Tibial nerve (tissue), 4 donors: ENCODE data around the gene IQSEC1. TPM values are rescaled to one million over a fixed set of nuclear protein-coding genes. Genes with fewer than 3 reads are reported as not detected.
"Not testable (repeated sequence)": the region's sequence is repeated elsewhere in the genome, so short reads cannot be mapped to it uniquely, and the experiment has no call there.

Experiments
- DNase-seq, 2 donors: peaks; one replicate each; pipeline ENCODE4 v3.0.0-alpha.2; 2019; ENCODE audit warnings: low spot score in 2 of 2
- H3K27ac ChIP-seq, 4 donors: fragments of 200-600 bp; sonication (generic) in 3 of 4; one replicate each; pipeline ENCODE4 v1.5.1; 2017 to 2019; ENCODE audit warnings: mild to moderate bottlenecking in 1 of 4
- H3K27me3 ChIP-seq, 2 donors: fragments of 200-600 bp; sonication (generic) in 1 of 2; one replicate each; pipeline versions ENCODE4 v1.5.1 to v1.6.0; 2017 to 2019
- H3K36me3 ChIP-seq, 3 donors: fragments of 200-600 bp; sonication (generic); one replicate each; pipeline ENCODE4 v1.5.1; 2018 to 2019
- H3K4me1 ChIP-seq, 4 donors: fragments of 200-600 bp; sonication (generic) in 3 of 4; one replicate each; pipeline ENCODE4 v1.5.1; 2017 to 2019
- H3K4me3 ChIP-seq, 4 donors: fragments of 200-600 bp; sonication (generic) in 3 of 4; one replicate each; pipeline ENCODE4 v1.5.1; 2017 to 2019; ENCODE audit warnings: mild to moderate bottlenecking in 1 of 4, moderate library complexity in 1 of 4
- H3K9me3 ChIP-seq, 4 donors: fragments of 200-600 bp; sonication (generic) in 3 of 4; one replicate each; pipeline ENCODE4 v1.5.1; 2017 to 2019
- EP300 ChIP-seq, 2 donors: sonication (generic); formaldehyde crosslinking; IDR thresholded peaks; one replicate each; pipeline ENCODE4 v1.6.1; 2017; ENCODE audit warnings: antibody characterized with exemption in 2 of 2, mild to moderate bottlenecking in 1 of 2
- POLR2A ChIP-seq, 2 donors: fragments of 450-650 bp; IDR thresholded peaks; one replicate each; pipeline ENCODE4 v1.6.1; 2017; ENCODE audit warnings: antibody characterized with exemption in 2 of 2, mild to moderate bottlenecking in 2 of 2, moderate library complexity in 2 of 2
- WGBS, 2 donors: methylation state at CpG; one replicate each; pipeline ENCODE4 v1.1.5; 2018; 5-methylcytosine and 5-hydroxymethylcytosine counted together
- small RNA-seq: library from RNA; depleted of rRNA; stranded (forward); fragments of <200 nt; gene quantifications from one replicate; pipeline ENCODE3, GENCODE V24; 2016
- total RNA-seq, 4 donors: library from RNA; depleted of rRNA; stranded (reverse); fragments of >200 nt; gene quantifications; one replicate each; pipeline ENCODE4 v1.1.0, GENCODE V29; 2016
- TF ChIP-seq, protein P1 (sequence below), 5 experiments: fragments of 200-600 bp in 3 of 5; fragments of 450-650 bp in 2 of 5; sonication (generic) in 3 of 5; IDR thresholded peaks; one replicate each; pipeline ENCODE4 v1.5.1; 2016 to 2019; ENCODE audit warnings: antibody characterized with exemption in 5 of 5, mild to moderate bottlenecking in 3 of 5, moderate library complexity in 2 of 5

IQSEC1 gene
- total RNA-seq, 4 donors from 2014 or later = 58.2 to 77.5 (median 68.6) TPM

DNA sequence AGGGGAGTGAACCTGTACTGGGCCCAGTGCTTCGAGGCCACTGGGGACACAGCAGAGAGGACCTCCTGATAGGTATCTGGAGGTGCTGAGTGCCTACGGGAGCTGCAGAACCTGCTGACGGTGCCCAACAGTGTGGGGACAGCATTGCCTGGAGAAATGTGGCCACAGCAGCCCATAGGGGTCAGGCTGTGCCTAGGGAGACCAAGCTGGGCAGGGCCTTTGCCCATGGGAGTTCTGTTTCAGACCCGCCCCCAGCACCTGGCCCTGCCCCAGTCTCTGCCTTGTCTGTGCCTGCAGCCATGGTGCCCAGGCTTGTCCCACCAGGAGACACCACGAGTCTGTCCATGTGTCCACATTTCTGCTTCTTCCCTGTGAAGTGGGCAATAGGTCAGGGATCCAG is 216.6 kb downstream of the IQSEC1 start:
- Histone ChIP-seq H3K4me1 (no peaks in the 10 kb centered on the region), H3K27me3 (no peaks in the 10 kb centered on the region), H3K27ac (no peak overlapping the region), H3K4me3 (no peak overlapping the region), H3K36me3 (no peaks in the 10 kb centered on the region), H3K9me3 (no peaks in the 10 kb centered on the region)
- no peak for DNase-seq
- TF ChIP-seq, protein P1, sequence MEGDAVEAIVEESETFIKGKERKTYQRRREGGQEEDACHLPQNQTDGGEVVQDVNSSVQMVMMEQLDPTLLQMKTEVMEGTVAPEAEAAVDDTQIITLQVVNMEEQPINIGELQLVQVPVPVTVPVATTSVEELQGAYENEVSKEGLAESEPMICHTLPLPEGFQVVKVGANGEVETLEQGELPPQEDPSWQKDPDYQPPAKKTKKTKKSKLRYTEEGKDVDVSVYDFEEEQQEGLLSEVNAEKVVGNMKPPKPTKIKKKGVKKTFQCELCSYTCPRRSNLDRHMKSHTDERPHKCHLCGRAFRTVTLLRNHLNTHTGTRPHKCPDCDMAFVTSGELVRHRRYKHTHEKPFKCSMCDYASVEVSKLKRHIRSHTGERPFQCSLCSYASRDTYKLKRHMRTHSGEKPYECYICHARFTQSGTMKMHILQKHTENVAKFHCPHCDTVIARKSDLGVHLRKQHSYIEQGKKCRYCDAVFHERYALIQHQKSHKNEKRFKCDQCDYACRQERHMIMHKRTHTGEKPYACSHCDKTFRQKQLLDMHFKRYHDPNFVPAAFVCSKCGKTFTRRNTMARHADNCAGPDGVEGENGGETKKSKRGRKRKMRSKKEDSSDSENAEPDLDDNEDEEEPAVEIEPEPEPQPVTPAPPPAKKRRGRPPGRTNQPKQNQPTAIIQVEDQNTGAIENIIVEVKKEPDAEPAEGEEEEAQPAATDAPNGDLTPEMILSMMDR (IDR thresholded peaks at IDR 0.05) = no peak
- TF ChIP-seq EP300 (IDR thresholded peaks at IDR 0.05) (no peak), POLR2A (IDR thresholded peaks at IDR 0.05) (no peak)
- 83 to 94% methylated on average over 4 of the region's 5 CpGs for WGBS, 2 donors

DNA sequence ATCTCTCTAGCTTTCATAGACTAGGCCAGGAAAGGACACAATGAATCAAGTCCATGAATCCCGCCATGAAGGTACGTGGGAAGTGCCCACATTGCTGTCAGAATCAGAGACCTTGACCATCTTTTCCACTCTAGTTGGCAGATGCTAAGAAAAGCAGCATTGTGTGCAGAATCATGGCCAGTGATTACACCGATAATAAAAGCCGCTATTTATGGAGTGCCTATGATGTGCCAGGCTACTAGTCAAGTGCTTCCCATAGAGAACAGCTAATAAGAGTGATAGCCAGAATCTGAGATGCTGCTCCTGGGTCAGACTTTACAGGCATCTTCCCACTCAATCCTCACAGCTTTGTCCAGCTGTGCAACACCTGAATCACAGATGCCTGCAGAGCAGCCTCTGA is 218.7 kb downstream of the IQSEC1 start:
- WGBS, 2 donors = 71 to 78% methylated on average over 4 of the region's 4 CpGs
- H3K4me1 ChIP-seq = no peaks in the 10 kb centered on the region
- H3K36me3 ChIP-seq = no peaks in the 10 kb centered on the region
- no peaks in the 10 kb centered on the region for H3K9me3 ChIP-seq
- TF ChIP-seq EP300 (IDR thresholded peaks at IDR 0.05) (no peak), POLR2A (IDR thresholded peaks at IDR 0.05) (no peak)
- TF ChIP-seq, protein P1 (IDR thresholded peaks at IDR 0.05) = no peak
- DNase-seq = no peak
- no peak overlapping the region for H3K27ac ChIP-seq
- H3K4me3 ChIP-seq = no peak overlapping the region
- no peaks in the 10 kb centered on the region for H3K27me3 ChIP-seq

DNA sequence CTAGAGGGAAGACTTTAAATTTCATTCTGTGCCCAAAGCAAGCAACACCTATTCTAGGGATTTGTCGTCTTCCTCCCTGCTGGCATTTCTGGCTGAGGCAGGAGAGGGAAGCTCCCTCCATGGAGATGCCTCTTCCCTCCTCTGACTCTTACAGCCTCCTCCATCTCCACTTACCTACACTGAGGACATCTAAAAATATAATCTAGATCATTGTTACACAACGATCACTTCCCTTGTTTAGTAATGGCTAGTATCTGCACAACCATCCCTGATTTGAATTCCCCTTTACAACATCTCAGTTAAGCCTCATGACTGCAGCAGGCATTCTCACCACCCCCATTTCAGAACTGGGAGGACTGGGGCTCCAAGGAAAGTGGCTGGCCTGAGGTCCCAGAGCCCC is 219.4 kb downstream of the IQSEC1 start:
- not testable (repeated sequence) for H3K4me3 ChIP-seq, H3K27ac ChIP-seq, DNase-seq, H3K4me1 ChIP-seq, H3K36me3 ChIP-seq, H3K27me3 ChIP-seq, H3K9me3 ChIP-seq
- 75 to 85% methylated on average over 2 of the region's 2 CpGs for WGBS, 2 donors

DNA sequence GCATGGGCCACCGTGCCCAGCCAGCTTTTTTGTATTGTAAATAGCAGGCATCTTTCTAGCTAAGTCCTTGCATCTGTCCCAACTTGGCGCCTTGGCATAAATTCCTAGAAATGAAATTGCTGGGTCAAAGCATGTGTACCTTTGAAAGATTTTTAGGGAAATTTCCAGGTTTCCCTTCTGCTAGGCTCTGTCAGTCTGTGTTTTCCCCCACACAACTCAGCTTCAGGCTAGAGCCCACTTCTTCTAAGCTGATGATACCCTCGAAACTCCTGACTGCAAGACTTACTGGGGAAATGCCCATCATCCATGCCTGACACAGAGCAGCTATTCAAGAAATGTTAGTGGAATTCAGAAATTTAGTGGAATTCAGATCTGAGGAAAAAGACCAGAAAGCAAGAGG is 221.0 kb downstream of the IQSEC1 start:
- 57 to 63% methylated on average over 3 of the region's 3 CpGs for WGBS, 2 donors
- no peak overlapping the region for H3K4me3 ChIP-seq

More for the DNA sequence above, 221.0 kb downstream of the IQSEC1 start:
- Histone ChIP-seq H3K27me3 (no peaks in the 10 kb centered on the region), H3K9me3 (no peaks in the 10 kb centered on the region), H3K36me3 (no peaks in the 10 kb centered on the region), H3K4me1 (no peaks in the 10 kb centered on the region), H3K27ac (no peak overlapping the region)
- TF ChIP-seq, protein P1 (IDR thresholded peaks at IDR 0.05) = no peak
- TF ChIP-seq EP300 (IDR thresholded peaks at IDR 0.05) (no peak), POLR2A (IDR thresholded peaks at IDR 0.05) (no peak)
- DNase-seq = no peak

Small RNA genes within 50 kb of the gene (small RNA-seq; reads per million reads assigned to genes)
- not detected for gene AC034198.1
- gene AC069271.1 = not detected

Other genes starting within 250 kb of the IQSEC1 start
- gene RPL32, start 231.9 kb downstream of the IQSEC1 start, total RNA-seq = 100 to 1,000 TPM; 510 to 893 (median 747) TPM